Purkinje cell (primary cell): Measurements from ENCODE around the gene PHAF1. TPM values are rescaled to one million over a fixed set of nuclear protein-coding genes. Genes with fewer than 3 reads are reported as not detected.

Source experiments
- polyA plus RNA-seq: library from polyadenylated mRNA; unstranded; fragments of >200 nt; fragmentation: Nextera tagmentation; gene quantifications from 2 replicates; pipeline ENCODE4 v1.2.1, GENCODE V29; 2014

PHAF1 gene
- polyA plus RNA-seq = 4.7 and 14.2 TPM in 2 replicates

GRCh38 chr16:67109407-67110135 lies at the start of gene PHAF1:
Gene PHAF1 (plus strand): TSS chr16:67109941. CDS start chr16:67110176, 235 bp downstream.

GRCh38 chr16:67150833-67151396 lies 41.2 kb downstream of the PHAF1 start, which contains the start of gene B3GNT9:
Gene B3GNT9 (minus strand): TSS chr16:67150998. CDS start chr16:67150485, 513 bp downstream.

GRCh38 chr16:67164599-67165061 lies 54.9 kb downstream of the PHAF1 start, which contains the start of gene HSF4:
Gene HSF4 (plus strand): TSS chr16:67164745. CDS start chr16:67164812, 67 bp downstream.

GRCh38 chr16:67170168-67170948 lies 60.6 kb downstream of the PHAF1 start, which contains the start of gene NOL3:
Gene NOL3 (plus strand): TSS chr16:67170538.

GRCh38 chr16:67183627-67184452 lies 74.1 kb downstream of the PHAF1 start, which contains the start of gene MATCAP1:
Gene MATCAP1 (minus strand): TSS chr16:67183963. CDS start chr16:67180610, 3,353 bp downstream.

GRCh38 chr16:67190041-67190440 lies 80.3 kb downstream of the PHAF1 start, which contains the start of gene EXOC3L1:
Gene EXOC3L1 (minus strand): TSS chr16:67190136. CDS start chr16:67189676, 460 bp downstream.

GRCh38 chr16:67191995-67192681 lies 82.4 kb downstream of the PHAF1 start, which contains the start of gene E2F4:
Gene E2F4 (plus strand): TSS chr16:67192155. CDS start chr16:67192228, 73 bp downstream.

Other genes with a start within 250 kb of the PHAF1 start
- gene PDP2, start 229.4 kb upstream of the PHAF1 start, polyA plus RNA-seq = 20.4 and 21.6 TPM in 2 replicates
- gene CDH16, start 191.1 kb upstream of the PHAF1 start, polyA plus RNA-seq = not detected in 2 replicates
- gene RRAD, start 184.4 kb upstream of the PHAF1 start, polyA plus RNA-seq = not detected in 2 replicates
- gene CIAO2B, start 175.5 kb upstream of the PHAF1 start, polyA plus RNA-seq = 100 and 132 TPM in 2 replicates
- gene CES2, start 174.4 kb upstream of the PHAF1 start, polyA plus RNA-seq = 0.81 and 2.0 TPM in 2 replicates
- 0.86 and 0.90 TPM in 2 replicates for gene CES3, start 148.7 kb upstream of the PHAF1 start, polyA plus RNA-seq
- gene CES4A, start 121.4 kb upstream of the PHAF1 start, polyA plus RNA-seq = 2.8 and 6.0 TPM in 2 replicates
- 3.7 and 7.3 TPM in 2 replicates for gene CBFB, start 80.8 kb upstream of the PHAF1 start, polyA plus RNA-seq
- gene B3GNT9, start 41.1 kb downstream of the PHAF1 start, polyA plus RNA-seq = not detected in 2 replicates
- 0.99 TPM in 1 of 2 replicates, not detected in the other for gene TRADD, start 50.0 kb downstream of the PHAF1 start, polyA plus RNA-seq
- gene FBXL8, start 50.0 kb downstream of the PHAF1 start, polyA plus RNA-seq = 0.81 TPM in 1 of 2 replicates, not detected in the other
- 1.9 and 3.9 TPM in 2 replicates for gene HSF4, start 54.8 kb downstream of the PHAF1 start, polyA plus RNA-seq
- gene NOL3, start 60.6 kb downstream of the PHAF1 start, polyA plus RNA-seq = 6.3 and 9.0 TPM in 2 replicates
- gene MATCAP1, start 74.0 kb downstream of the PHAF1 start, polyA plus RNA-seq = 12.0 and 13.3 TPM in 2 replicates
- not detected in 2 replicates for gene EXOC3L1, start 80.2 kb downstream of the PHAF1 start, polyA plus RNA-seq
- gene E2F4, start 82.2 kb downstream of the PHAF1 start, polyA plus RNA-seq = 4.5 and 7.4 TPM in 2 replicates
- gene ELMO3, start 89.2 kb downstream of the PHAF1 start, polyA plus RNA-seq = not detected in 2 replicates
- 357 and 366 TPM in 2 replicates for gene TMEM208, start 117.2 kb downstream of the PHAF1 start, polyA plus RNA-seq
- gene FHOD1, start 137.5 kb downstream of the PHAF1 start, polyA plus RNA-seq = 2.6 and 3.7 TPM in 2 replicates
- 1.1 and 1.7 TPM in 2 replicates for gene SLC9A5, start 139.0 kb downstream of the PHAF1 start, polyA plus RNA-seq
- 1.4 TPM in 1 of 2 replicates, not detected in the other for gene PLEKHG4, start 169.6 kb downstream of the PHAF1 start, polyA plus RNA-seq
- not detected in 2 replicates for gene KCTD19, start 216.8 kb downstream of the PHAF1 start, polyA plus RNA-seq
- 2.1 and 3.7 TPM in 2 replicates for gene LRRC36, start 216.9 kb downstream of the PHAF1 start, polyA plus RNA-seq